H1 (cell line): ENCODE data around the gene SHROOM2. TPM values are rescaled to one million over a fixed set of nuclear protein-coding genes. Genes with fewer than 3 reads are reported as not detected.

Experiments used
- ASH2L ChIP-seq: fragments of 200-600, 300-600 bp; sonication (generic); IDR thresholded peaks from one replicate; pipeline ENCODE4 v1.7.1; 2017; ENCODE audit warnings: low read length
- BRCA1 ChIP-seq: IDR thresholded peaks from 2 replicates; pipeline ENCODE4 v1.6.1; 2012; ENCODE audit warnings: low read depth, low read length, improper control_type of control experiment
- NANOG ChIP-seq: IDR thresholded peaks from 2 replicates; pipeline ENCODE4 v1.6.1; 2011; ENCODE audit warnings: low read length, low read depth, mild to moderate bottlenecking, inconsistent platforms; ENCODE audit not compliant: insufficient read depth, poor library complexity, severe bottlenecking
- NRF1 ChIP-seq: IDR thresholded peaks from 2 replicates; pipeline ENCODE4 v1.6.1; 2011; ENCODE audit warnings: mild to moderate bottlenecking, low read depth, low read length, improper control_type of control experiment
- polyA plus RNA-seq, 7 experiments: library from polyadenylated mRNA; depleted of rRNA in 3 of 7; stranded (reverse) in 5 of 7; unstranded in 2 of 7; fragments of >200 nt in 5 of 7; fragments of 200-250 nt in 2 of 7; gene quantifications; 1 replicate in 5 of 7; 2 replicates in 1 of 7; 4 replicates in 1 of 7; pipeline versions ENCODE4 v1.2.1 to v1.2.3, GENCODE V29; 2011 to 2013; ENCODE audit warnings: missing spikeins in 2 of 7, mixed read lengths in 2 of 7
- total RNA-seq: library from RNA; stranded (reverse); fragmentation: NEBNext Ultra II Directional; extraction: Animal tissue kit (Norgen Biotek cat#: 25700); gene quantifications from 2 replicates; pipeline ENCODE4 v1.2.1, GENCODE V29; 2021
- TF ChIP-seq, protein P1 (sequence below): fragments of 300-600 bp; sonication (generic); IDR thresholded peaks from 2 replicates; pipeline ENCODE4 v1.7.1; 2012; ENCODE audit warnings: low read length, moderate library complexity, mild to moderate bottlenecking, inconsistent platforms; ENCODE audit not compliant: insufficient replicate concordance
- TF ChIP-seq, protein P2 (sequence below): IDR thresholded peaks from 2 replicates; pipeline ENCODE4 v1.6.1; 2011; ENCODE audit warnings: low read depth, mild to moderate bottlenecking, low read length; ENCODE audit not compliant: insufficient read depth

SHROOM2 gene
- total and polyA plus RNA-seq, 2 of the 8 experiments (the other 6 are each of a cell fraction or from before 2014, with no cell fraction given): 3.4 to 14.2 TPM

DNA sequence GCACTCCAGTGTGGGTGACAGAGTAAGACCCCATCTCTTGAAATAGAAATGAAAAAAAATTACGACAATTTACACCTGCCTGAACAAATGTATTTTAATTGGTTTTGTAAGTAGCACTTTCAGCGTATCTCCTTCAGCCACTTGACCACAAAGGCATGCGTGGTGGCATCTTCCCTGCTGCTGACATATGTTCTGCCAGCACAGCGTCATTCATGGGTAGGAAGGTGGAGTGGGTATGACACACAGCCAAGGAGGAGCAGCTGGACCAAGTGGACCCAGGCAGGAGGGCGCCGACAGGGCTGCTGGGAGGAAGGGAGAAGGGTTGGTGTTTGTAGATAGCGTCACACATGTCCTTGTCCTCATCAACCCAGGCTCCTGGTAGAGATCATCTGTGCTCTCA lies 152.3 kb downstream of the SHROOM2 start (continued):
- TF ChIP-seq, protein P1, sequence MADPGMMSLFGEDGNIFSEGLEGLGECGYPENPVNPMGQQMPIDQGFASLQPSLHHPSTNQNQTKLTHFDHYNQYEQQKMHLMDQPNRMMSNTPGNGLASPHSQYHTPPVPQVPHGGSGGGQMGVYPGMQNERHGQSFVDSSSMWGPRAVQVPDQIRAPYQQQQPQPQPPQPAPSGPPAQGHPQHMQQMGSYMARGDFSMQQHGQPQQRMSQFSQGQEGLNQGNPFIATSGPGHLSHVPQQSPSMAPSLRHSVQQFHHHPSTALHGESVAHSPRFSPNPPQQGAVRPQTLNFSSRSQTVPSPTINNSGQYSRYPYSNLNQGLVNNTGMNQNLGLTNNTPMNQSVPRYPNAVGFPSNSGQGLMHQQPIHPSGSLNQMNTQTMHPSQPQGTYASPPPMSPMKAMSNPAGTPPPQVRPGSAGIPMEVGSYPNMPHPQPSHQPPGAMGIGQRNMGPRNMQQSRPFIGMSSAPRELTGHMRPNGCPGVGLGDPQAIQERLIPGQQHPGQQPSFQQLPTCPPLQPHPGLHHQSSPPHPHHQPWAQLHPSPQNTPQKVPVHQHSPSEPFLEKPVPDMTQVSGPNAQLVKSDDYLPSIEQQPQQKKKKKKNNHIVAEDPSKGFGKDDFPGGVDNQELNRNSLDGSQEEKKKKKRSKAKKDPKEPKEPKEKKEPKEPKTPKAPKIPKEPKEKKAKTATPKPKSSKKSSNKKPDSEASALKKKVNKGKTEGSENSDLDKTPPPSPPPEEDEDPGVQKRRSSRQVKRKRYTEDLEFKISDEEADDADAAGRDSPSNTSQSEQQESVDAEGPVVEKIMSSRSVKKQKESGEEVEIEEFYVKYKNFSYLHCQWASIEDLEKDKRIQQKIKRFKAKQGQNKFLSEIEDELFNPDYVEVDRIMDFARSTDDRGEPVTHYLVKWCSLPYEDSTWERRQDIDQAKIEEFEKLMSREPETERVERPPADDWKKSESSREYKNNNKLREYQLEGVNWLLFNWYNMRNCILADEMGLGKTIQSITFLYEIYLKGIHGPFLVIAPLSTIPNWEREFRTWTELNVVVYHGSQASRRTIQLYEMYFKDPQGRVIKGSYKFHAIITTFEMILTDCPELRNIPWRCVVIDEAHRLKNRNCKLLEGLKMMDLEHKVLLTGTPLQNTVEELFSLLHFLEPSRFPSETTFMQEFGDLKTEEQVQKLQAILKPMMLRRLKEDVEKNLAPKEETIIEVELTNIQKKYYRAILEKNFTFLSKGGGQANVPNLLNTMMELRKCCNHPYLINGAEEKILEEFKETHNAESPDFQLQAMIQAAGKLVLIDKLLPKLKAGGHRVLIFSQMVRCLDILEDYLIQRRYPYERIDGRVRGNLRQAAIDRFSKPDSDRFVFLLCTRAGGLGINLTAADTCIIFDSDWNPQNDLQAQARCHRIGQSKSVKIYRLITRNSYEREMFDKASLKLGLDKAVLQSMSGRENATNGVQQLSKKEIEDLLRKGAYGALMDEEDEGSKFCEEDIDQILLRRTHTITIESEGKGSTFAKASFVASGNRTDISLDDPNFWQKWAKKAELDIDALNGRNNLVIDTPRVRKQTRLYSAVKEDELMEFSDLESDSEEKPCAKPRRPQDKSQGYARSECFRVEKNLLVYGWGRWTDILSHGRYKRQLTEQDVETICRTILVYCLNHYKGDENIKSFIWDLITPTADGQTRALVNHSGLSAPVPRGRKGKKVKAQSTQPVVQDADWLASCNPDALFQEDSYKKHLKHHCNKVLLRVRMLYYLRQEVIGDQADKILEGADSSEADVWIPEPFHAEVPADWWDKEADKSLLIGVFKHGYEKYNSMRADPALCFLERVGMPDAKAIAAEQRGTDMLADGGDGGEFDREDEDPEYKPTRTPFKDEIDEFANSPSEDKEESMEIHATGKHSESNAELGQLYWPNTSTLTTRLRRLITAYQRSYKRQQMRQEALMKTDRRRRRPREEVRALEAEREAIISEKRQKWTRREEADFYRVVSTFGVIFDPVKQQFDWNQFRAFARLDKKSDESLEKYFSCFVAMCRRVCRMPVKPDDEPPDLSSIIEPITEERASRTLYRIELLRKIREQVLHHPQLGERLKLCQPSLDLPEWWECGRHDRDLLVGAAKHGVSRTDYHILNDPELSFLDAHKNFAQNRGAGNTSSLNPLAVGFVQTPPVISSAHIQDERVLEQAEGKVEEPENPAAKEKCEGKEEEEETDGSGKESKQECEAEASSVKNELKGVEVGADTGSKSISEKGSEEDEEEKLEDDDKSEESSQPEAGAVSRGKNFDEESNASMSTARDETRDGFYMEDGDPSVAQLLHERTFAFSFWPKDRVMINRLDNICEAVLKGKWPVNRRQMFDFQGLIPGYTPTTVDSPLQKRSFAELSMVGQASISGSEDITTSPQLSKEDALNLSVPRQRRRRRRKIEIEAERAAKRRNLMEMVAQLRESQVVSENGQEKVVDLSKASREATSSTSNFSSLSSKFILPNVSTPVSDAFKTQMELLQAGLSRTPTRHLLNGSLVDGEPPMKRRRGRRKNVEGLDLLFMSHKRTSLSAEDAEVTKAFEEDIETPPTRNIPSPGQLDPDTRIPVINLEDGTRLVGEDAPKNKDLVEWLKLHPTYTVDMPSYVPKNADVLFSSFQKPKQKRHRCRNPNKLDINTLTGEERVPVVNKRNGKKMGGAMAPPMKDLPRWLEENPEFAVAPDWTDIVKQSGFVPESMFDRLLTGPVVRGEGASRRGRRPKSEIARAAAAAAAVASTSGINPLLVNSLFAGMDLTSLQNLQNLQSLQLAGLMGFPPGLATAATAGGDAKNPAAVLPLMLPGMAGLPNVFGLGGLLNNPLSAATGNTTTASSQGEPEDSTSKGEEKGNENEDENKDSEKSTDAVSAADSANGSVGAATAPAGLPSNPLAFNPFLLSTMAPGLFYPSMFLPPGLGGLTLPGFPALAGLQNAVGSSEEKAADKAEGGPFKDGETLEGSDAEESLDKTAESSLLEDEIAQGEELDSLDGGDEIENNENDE: no peak
- TF ChIP-seq NANOG (no peak), NRF1 (no peak), ASH2L (no peak), BRCA1 (no peak)
- TF ChIP-seq, protein P2, sequence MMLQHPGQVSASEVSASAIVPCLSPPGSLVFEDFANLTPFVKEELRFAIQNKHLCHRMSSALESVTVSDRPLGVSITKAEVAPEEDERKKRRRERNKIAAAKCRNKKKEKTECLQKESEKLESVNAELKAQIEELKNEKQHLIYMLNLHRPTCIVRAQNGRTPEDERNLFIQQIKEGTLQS: no peak
